ENCODE data around the gene POU2F1. TPM values are rescaled to one million over a fixed set of nuclear protein-coding genes. Genes with fewer than 3 reads are reported as not detected.

The POU2F1 gene
- total RNA-seq, 1 experiment from 2014 or later = 24.5 TPM

DNA sequence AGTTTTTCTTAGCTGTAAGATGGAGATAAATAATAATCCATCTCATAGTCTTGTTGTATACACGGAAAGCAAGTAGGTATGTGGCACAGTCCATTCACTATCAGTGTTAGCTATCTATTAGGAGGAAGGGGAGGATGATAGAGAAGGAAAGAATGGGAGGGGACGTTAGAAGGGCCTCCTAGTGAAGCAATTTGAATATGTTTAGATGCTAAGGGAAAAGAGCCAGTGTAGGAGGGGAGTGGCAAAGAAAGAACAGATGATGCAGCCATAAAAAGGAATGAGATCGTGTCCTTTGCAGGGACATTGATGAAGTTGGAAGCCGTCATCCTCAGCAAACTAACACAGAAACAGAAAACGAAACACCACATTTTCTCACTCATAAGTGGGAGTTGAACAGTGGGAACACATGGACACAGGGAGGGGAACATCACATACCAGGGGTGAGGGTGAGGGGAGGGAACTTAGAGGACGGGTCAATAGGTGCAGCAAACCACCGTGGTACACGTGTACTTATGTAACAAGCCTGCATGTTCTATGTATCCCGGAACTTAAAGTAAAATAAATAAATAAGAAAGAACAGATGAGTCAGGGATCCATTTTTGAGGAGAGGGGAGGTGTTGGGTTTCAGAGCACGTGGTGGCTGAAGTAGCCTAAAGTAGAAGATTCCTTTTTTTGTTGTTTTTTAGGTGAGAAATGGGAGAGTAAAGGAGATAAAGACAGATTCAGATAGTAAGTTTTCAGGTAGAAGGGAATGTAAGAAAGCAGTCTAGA is 124.1 kb downstream of the POU2F1 start:
- H3K79me2 ChIP-seq (ENCODE audit: insufficient read depth, low read length) = peaks cover 5% of the 10 kb centered on the region; the same call in 1 of the 2 replicates
- ATAC-seq (no peak), DNase-seq (ENCODE audit: low read depth, low spot score) (no peak)
- no peaks in the 10 kb centered on the region for H3K9me3 ChIP-seq (ENCODE audit: control insufficient read depth in 1 of 2, insufficient read depth in 1 of 2, low read depth in 1 of 2, low read length in 2 of 2)
- intact Hi-C loops (cut with micrococcal nuclease) = no loop called here
- no peak overlapping the region for H2AFZ ChIP-seq (ENCODE audit: low read depth, low read length, poor library complexity, severe bottlenecking)
- BruUV-seq (replicated peaks) = no TSS peak
- no peaks in the 10 kb centered on the region for H3K36me3 ChIP-seq (ENCODE audit: control insufficient read depth in 1 of 2, insufficient read depth in 2 of 2, low read length in 2 of 2)
- no peak overlapping the region for H3K4me2 ChIP-seq (ENCODE audit: low read length)
- ChIA-PET RAD21 (ENCODE audit: low non-redundant PET in 1 of 2, low total read pairs in 2 of 2, uncharacterized antibody in 2 of 2, unreplicated experiment in 2 of 2) (no interaction called here), CTCF (no interaction called here), POLR2A (no interaction called here)
- H3K9ac ChIP-seq (ENCODE audit: low read length) = no peak overlapping the region
- no peak overlapping the region for H3K4me3 ChIP-seq (replicated peaks in 1 of 2; ENCODE audit: low read depth in 1 of 2, low read length in 2 of 2)
- no peaks in the 10 kb centered on the region for H3K4me1 ChIP-seq (ENCODE audit: control insufficient read depth in 1 of 2, insufficient read depth in 2 of 2, low read length in 2 of 2)
- no peaks in the 10 kb centered on the region for H3K27me3 ChIP-seq (ENCODE audit: insufficient read depth, low read length)
- TF ChIP-seq FOSL1 (IDR thresholded peaks at IDR 0.05; ENCODE audit: low read depth) (no peak), ZFX (IDR thresholded peaks at IDR 0.05) (no peak), ELF1 (IDR thresholded peaks at IDR 0.05; ENCODE audit: borderline replicate concordance, low read depth) (no peak), EZH2phosphoT487 (IDR thresholded peaks at IDR 0.05; ENCODE audit: borderline replicate concordance) (no peak), CTCF (IDR thresholded peaks at IDR 0.05 in 2 of 3, conservative IDR thresholded peaks at IDR 0.05 in 1 of 3; ENCODE audit: borderline replicate concordance in 1 of 3, insufficient read depth in 1 of 3, low read depth in 2 of 3, low read length in 2 of 3) (no peak), YY1 (IDR thresholded peaks at IDR 0.05; ENCODE audit: extremely low read depth, insufficient replicate concordance, low read depth, low read length) (no peak), SRF (IDR thresholded peaks at IDR 0.05; ENCODE audit: low read depth) (no peak), CEBPB (IDR thresholded peaks at IDR 0.05; ENCODE audit: low read depth) (no peak), CBX3 (IDR thresholded peaks at IDR 0.05; ENCODE audit: low read depth) (no peak), EGR1 (IDR thresholded peaks at IDR 0.05; ENCODE audit: low read depth) (no peak), EZH2 (IDR thresholded peaks at IDR 0.05) (no peak), POLR2AphosphoS5 (IDR thresholded peaks at IDR 0.05; ENCODE audit: low read depth, low read length) (no peak)
- TF ChIP-seq, protein P1, sequence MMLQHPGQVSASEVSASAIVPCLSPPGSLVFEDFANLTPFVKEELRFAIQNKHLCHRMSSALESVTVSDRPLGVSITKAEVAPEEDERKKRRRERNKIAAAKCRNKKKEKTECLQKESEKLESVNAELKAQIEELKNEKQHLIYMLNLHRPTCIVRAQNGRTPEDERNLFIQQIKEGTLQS (IDR thresholded peaks at IDR 0.05) = no peak
- no peaks in the 10 kb centered on the region for H4K20me1 ChIP-seq (ENCODE audit: insufficient read depth)
- H3K27ac ChIP-seq (ENCODE audit: low read depth, low read length) = no peak overlapping the region
- no peaks in the 10 kb centered on the region for H3K9me2 ChIP-seq (ENCODE audit: insufficient read depth)

Data from HCT116 (cell line).